ENCODE measurements around the gene ARFGAP1. TPM values are rescaled to one million over a fixed set of nuclear protein-coding genes. Genes with fewer than 3 reads are reported as not detected.

Gene ARFGAP1
- total and polyA plus RNA-seq, 4 donors: 47.0 to 108 (median 87.6) TPM

DNA sequence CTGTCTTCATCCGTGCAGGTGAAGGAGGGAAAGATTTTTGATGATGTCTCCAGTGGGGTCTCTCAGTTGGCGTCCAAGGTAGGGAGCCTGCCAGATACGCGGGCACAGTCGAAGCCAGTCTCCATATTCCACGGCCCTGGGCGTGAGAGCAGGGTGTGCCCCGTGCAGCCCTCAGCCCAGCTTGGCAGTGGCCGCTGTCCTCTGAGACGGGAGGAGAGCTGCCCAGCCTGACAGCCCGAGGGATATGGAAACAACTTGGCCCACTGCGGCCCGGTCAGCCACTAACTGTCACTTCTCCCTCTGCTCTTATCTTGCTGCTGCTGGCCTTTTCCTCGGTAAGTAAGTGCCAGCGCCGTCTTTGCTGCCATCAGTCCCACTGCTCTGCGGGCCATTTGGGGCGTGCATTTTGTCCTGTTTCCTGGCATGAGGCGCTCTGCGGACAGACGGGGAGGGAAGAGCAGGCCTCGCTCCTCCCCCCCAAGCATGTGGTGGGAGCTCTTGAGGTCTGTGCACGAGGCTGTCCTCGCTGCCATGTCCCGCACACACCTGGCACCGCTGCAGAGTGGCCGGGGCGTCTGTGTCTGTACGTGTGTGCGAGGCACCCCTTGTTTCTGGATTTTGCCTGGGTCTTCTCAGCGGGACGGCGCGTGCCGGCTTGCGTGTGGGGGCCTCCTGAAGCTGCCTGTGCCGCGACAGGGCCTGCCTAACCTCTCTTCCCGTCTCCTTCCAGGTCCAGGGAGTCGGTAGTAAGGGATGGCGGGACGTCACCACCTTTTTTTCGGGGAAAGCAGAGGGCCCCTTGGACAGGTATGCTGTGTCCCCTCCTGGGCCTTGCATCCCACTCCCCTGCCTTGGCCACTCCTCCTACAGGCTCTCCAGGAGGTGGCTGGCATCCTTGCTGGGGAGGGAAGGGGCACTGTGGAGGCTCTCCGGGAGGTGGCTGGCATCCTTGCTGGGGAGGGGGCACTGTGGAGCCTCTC, 13.3 kb downstream of the ARFGAP1 start:
- Histone ChIP-seq H3K9ac (ENCODE audit: insufficient read depth in 1 of 2, low read length in 2 of 2) (no peak overlapping the region), H3K9me3 (ENCODE audit: control insufficient read depth in 4 of 4, insufficient read depth in 3 of 4, low read length in 3 of 4) (no peaks in the 10 kb centered on the region), H3K4me1 (ENCODE audit: control insufficient read depth in 5 of 5, insufficient read depth in 5 of 5, low read length in 5 of 5) (peaks cover 0 to 12% (median 0%) of the 10 kb centered on the region in 5 donors), H3K36me3 (ENCODE audit: control insufficient read depth in 4 of 4, insufficient read depth in 4 of 4, low read length in 4 of 4) (peaks cover 0 to 72% (median 16%) of the 10 kb centered on the region in 4 donors), H3K4me3 (no peak overlapping the region), H3K27me3 (ENCODE audit: control insufficient read depth in 3 of 3, insufficient read depth in 3 of 3, low read length in 2 of 3) (no peaks in the 10 kb centered on the region), H3K27ac (ENCODE audit: low read depth in 1 of 2, low read length in 1 of 2) (no peak overlapping the region)
- ATAC-seq (ENCODE audit: insufficient read depth, low FRiP score) (no peak), DNase-seq (no peak)
- TF ChIP-seq, protein P1, sequence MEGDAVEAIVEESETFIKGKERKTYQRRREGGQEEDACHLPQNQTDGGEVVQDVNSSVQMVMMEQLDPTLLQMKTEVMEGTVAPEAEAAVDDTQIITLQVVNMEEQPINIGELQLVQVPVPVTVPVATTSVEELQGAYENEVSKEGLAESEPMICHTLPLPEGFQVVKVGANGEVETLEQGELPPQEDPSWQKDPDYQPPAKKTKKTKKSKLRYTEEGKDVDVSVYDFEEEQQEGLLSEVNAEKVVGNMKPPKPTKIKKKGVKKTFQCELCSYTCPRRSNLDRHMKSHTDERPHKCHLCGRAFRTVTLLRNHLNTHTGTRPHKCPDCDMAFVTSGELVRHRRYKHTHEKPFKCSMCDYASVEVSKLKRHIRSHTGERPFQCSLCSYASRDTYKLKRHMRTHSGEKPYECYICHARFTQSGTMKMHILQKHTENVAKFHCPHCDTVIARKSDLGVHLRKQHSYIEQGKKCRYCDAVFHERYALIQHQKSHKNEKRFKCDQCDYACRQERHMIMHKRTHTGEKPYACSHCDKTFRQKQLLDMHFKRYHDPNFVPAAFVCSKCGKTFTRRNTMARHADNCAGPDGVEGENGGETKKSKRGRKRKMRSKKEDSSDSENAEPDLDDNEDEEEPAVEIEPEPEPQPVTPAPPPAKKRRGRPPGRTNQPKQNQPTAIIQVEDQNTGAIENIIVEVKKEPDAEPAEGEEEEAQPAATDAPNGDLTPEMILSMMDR (IDR thresholded peaks at IDR 0.05; ENCODE audit: control extremely low read depth, extremely low read depth): no peak
- 96% methylated on average over 43 to 44 of the region's 44 CpGs for WGBS, 2 donors

DNA sequence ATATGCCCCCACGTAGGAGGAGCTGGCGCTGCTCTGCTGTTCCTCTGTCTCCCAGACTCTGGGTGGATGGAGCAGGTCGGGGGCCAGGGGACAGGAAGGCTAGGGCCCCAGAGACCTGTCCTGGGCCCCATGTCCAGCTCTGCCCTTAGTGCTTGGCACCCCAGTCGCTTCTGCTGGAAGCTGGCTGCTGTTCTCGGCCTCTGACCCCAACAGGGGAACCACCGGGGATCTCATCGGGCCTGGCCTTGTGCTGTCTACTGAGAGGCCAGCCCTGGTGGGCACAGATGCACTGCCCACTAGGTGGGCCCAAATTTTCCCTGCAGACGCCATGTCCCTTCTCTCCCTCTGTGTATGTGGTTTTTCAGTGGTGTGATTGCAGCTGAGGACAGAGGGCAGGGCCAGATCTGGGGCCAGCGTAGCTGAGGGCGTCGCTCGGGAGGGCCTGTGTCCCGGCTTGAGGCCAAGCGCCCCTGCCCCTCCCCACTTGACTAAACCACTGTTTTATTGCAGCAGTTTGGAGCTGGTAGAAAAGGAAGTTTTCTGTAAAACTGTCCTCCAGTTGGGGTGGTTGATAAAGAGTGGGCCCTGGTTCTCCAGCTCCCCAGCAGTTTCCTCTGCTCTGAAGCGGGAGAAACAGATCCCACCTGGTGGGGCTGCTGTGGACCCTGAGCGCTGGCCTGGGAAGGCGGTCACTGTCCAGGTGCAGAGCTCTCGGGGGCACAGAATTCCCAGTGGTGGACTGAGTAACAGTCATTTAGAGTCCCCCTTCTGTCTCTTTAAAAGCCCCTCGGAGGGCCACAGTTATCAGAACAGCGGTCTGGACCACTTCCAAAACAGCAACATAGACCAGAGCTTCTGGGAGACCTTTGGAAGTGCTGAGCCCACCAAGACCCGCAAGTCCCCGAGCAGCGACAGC, 14.4 kb downstream of the ARFGAP1 start:
- TF ChIP-seq, protein P1 (IDR thresholded peaks at IDR 0.05; ENCODE audit: control extremely low read depth, extremely low read depth): no peak
- H3K4me3 ChIP-seq: no peak overlapping the region
- peaks cover 0 to 62% (median 14%) of the 10 kb centered on the region in 4 donors for H3K36me3 ChIP-seq (ENCODE audit: control insufficient read depth in 4 of 4, insufficient read depth in 4 of 4, low read length in 4 of 4)
- ATAC-seq (ENCODE audit: insufficient read depth, low FRiP score) (no peak), DNase-seq (peak in 1 of 3 donors; percentile 43)
- H3K4me1 ChIP-seq (ENCODE audit: control insufficient read depth in 5 of 5, insufficient read depth in 5 of 5, low read length in 5 of 5): peaks cover 0 to 13% (median 0%) of the 10 kb centered on the region in 5 donors
- H3K9me3 ChIP-seq (ENCODE audit: control insufficient read depth in 4 of 4, insufficient read depth in 3 of 4, low read length in 3 of 4): no peaks in the 10 kb centered on the region
- no peak overlapping the region for H3K9ac ChIP-seq (ENCODE audit: insufficient read depth in 1 of 2, low read length in 2 of 2)
- H3K27ac ChIP-seq (ENCODE audit: low read depth in 1 of 2, low read length in 1 of 2): no peak overlapping the region
- 87 to 90% methylated on average over 22 to 23 of the region's 23 CpGs for WGBS, 2 donors
- H3K27me3 ChIP-seq (ENCODE audit: control insufficient read depth in 3 of 3, insufficient read depth in 3 of 3, low read length in 2 of 3): no peaks in the 10 kb centered on the region

DNA sequence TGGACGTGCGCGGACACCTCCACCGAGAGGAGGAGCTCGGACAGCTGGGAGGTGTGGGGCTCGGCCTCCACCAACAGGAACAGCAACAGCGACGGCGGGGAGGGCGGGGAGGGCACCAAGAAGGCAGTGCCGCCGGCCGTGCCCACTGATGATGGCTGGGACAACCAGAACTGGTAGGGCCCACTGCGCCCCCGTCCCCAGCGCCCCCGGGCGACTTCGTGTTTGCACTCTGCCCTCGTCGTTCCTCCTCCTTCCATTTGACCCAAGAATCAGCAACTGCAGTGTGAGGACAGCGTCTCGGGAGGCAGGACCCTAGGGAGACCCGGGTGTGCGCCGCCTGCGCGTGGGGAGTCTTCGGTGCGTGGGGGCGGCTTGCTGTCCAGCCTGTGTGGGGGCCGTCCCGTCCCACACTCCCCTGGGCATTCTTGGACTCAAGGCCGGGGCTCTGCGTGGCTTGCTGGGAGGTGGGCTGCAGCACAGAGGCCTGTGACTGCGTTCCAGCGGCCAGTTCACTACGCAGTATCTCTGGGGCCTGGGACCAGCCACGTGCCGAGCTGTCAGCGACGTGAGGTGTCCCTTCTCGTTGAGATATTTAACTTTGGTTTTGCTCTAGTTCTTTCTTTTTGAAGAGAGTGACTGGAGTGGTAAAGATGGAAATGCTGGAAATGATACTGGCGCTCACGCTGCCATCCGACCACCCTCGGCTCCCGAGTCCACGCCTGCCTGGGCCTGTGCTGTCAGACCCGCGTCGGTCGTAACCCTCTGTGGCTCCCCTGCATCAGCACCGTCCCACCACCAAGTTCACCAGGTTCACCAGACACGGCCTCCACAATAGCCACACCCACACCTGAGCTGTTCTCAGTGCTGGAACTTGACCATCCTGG, 15.3 kb downstream of the ARFGAP1 start:
- Histone ChIP-seq H3K4me3 (no peak overlapping the region), H3K4me1 (ENCODE audit: control insufficient read depth in 5 of 5, insufficient read depth in 5 of 5, low read length in 5 of 5) (peaks cover 0 to 13% (median 0%) of the 10 kb centered on the region in 5 donors), H3K9ac (ENCODE audit: insufficient read depth in 1 of 2, low read length in 2 of 2) (no peak overlapping the region), H3K9me3 (ENCODE audit: control insufficient read depth in 4 of 4, insufficient read depth in 3 of 4, low read length in 3 of 4) (no peaks in the 10 kb centered on the region), H3K36me3 (ENCODE audit: control insufficient read depth in 4 of 4, insufficient read depth in 4 of 4, low read length in 4 of 4) (peaks cover 0 to 54% (median 12%) of the 10 kb centered on the region in 4 donors), H3K27me3 (ENCODE audit: control insufficient read depth in 3 of 3, insufficient read depth in 3 of 3, low read length in 2 of 3) (peaks cover 0 to 2% (median 0%) of the 10 kb centered on the region in 3 donors), H3K27ac (ENCODE audit: low read depth in 1 of 2, low read length in 1 of 2) (no peak overlapping the region)
- no peak for ATAC-seq (ENCODE audit: insufficient read depth, low FRiP score)
- WGBS, 2 donors: 93 to 95% methylated on average over 55 of the region's 55 CpGs
- TF ChIP-seq, protein P1 (IDR thresholded peaks at IDR 0.05; ENCODE audit: control extremely low read depth, extremely low read depth): no peak
- DNase-seq: no peak
